LNCaP clone FGC (cell line): ENCODE measurements around the gene UNCX.
"Not testable (repeated sequence)": the region's sequence is repeated elsewhere in the genome, so short reads cannot be mapped to it uniquely, and the experiment has no call there.

ENCODE experiments used
- DNase-seq: peaks from one replicate; pipeline ENCODE4 v3.0.0-alpha.2; 2011; ENCODE audit warnings: low read depth
- H3K4me3 ChIP-seq: 2 replicates; pipeline ENCODE4 v1.5.1; 2011; ENCODE audit warnings: mild to moderate bottlenecking, low read depth, low read length, control low read depth
- TF ChIP-seq, protein P1 (sequence below): IDR thresholded peaks from 2 replicates; pipeline ENCODE4 v1.5.1; 2012; ENCODE audit warnings: mild to moderate bottlenecking; ENCODE audit not compliant: control insufficient read depth, insufficient read depth; ENCODE audit errors: extremely low read depth

The UNCX gene

GRCh38 chr7:1271046-1271445 is 38.4 kb downstream of the UNCX start:
- TF ChIP-seq, protein P1, sequence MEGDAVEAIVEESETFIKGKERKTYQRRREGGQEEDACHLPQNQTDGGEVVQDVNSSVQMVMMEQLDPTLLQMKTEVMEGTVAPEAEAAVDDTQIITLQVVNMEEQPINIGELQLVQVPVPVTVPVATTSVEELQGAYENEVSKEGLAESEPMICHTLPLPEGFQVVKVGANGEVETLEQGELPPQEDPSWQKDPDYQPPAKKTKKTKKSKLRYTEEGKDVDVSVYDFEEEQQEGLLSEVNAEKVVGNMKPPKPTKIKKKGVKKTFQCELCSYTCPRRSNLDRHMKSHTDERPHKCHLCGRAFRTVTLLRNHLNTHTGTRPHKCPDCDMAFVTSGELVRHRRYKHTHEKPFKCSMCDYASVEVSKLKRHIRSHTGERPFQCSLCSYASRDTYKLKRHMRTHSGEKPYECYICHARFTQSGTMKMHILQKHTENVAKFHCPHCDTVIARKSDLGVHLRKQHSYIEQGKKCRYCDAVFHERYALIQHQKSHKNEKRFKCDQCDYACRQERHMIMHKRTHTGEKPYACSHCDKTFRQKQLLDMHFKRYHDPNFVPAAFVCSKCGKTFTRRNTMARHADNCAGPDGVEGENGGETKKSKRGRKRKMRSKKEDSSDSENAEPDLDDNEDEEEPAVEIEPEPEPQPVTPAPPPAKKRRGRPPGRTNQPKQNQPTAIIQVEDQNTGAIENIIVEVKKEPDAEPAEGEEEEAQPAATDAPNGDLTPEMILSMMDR, result no peak
- DNase-seq, result no peak
- no peak overlapping the region for H3K4me3 ChIP-seq

DNA sequence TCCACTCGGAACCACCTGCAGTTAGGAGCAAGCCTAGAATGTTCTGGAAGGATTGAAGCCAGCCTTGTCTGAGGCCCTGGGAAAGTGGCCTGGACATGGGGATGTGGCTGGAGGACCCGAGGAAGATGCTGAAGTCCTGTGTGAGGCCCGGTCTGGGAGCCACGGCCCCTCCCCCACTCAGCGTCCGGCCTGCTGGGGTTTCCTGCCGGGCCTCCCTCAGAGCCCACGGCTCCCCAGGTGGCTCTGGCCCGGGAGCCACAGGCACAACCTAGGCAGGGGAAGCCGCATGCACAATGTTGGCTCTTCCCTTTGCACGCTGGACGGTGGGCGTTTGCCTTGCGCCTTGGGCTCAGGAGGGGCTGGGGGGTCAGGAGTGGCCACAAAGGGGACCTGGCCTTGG is 39.0 kb downstream of the UNCX start:
- TF ChIP-seq, protein P1, result no peak
- no peak for DNase-seq

GRCh38 chr7:1272136-1272535 is 39.5 kb downstream of the UNCX start:
- DNase-seq, H3K4me3 ChIP-seq: not testable (repeated sequence)

More for the DNA sequence above, 39.0 kb downstream of the UNCX start:
- H3K4me3 ChIP-seq, result no peak overlapping the region

GRCh38 chr7:1274121-1274875 is 41.6 kb downstream of the UNCX start:
- TF ChIP-seq, protein P1, result no peak
- no peak overlapping the region for H3K4me3 ChIP-seq
- no peak for DNase-seq

- no peak for DNase-seq
- TF ChIP-seq, protein P1, result no peak
- no peak overlapping the region for H3K4me3 ChIP-seq
Measured at GRCh38 chr7:1274876-1275375, 42.3 kb downstream of the UNCX start.

DNA sequence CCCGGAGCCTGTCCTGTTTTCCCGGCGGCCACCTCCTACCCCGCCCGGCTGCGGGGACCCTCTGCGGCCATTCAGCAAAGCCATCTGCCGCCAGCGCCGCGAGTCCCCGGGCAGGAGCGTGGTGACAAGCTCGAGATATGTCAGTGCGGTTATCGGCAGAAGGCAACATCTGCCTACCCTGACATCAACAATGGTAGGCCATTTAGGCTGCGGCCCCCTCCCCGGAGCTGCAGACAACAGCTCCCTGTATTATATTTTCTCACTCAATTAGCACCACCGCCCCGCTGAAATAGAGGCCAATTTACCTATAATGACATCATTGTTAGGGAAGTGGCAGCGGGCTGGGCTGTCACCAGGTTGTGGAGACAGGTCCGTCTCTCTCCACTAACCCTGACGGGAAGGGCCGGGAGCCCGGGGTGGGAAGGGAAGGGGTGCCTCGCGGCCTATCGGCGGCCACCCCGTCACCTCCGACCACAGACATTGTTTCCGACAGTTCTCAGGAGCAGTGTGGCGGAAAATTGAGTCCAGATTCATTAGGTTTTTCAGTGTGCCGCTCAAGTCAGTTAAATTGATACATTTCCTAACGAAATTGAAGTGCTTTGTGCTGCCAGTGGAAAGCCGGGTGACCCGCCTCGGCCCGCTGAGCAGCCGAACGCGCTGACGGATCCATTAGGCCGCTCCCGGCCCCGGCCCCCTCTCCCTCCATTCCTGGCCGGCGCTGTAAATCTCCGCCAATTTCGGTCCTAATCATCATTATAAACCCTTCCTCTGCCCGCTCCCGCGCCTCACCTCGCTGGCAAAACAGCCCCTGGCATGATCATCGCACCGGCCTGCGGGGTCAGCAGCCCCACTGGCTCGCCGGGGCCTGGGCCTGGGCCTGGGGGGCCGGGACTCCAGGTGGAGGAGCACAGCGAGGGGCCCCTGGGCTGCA is 43.0 kb downstream of the UNCX start:
- TF ChIP-seq, protein P1, result no peak
- no peak overlapping the region for H3K4me3 ChIP-seq
- DNase-seq, result no peak

GRCh38 chr7:1276626-1277175 is 44.0 kb downstream of the UNCX start:
- DNase-seq, result no peak
- H3K4me3 ChIP-seq, result no peak overlapping the region
- TF ChIP-seq, protein P1, result no peak
